GM12878 (cell line): ENCODE results near the gene HCAR1. TPM values are rescaled to one million over a fixed set of nuclear protein-coding genes. Genes with fewer than 3 reads are reported as not detected.

Experiments
- ATAC-seq: fragments of 200-7000 bp; cut with Tn5 transposase; 3 replicates; pipeline ENCODE4 v1.9.1; 2020; ENCODE audit warnings: mild to moderate bottlenecking, moderate library complexity
- BruUV-seq: library from RNA; stranded (reverse); fragments of 400-500 nt; replicated peaks from 2 replicates; lab custom pipeline; 2021; lab: Mats Ljungman, UMichigan
- CTCF ChIA-PET: fragments of 300-600 bp; sonication (Branson Sonifier 250); formaldehyde crosslinking; extraction: SDS; loops from one replicate; lab custom pipeline; 2021; ENCODE audit warnings: inconsistent platforms; lab: Yijun Ruan, JAX
- POLR2A ChIA-PET: fragments of 350-600 bp; formaldehyde crosslinking; extraction: SDS; loops from one replicate; lab custom pipeline; 2021; ENCODE audit warnings: inconsistent platforms; lab: Charles Lee
- RAD21 ChIA-PET: fragments of 300-600 bp; sonication (Branson Sonifier 250); formaldehyde crosslinking; loops from one replicate; lab custom pipeline; 2023; ENCODE audit warnings: antibody characterized with exemption; ENCODE audit not compliant: unreplicated experiment; lab: Charles Lee
- SMC1A ChIA-PET: fragments of 300-600 bp; sonication (Branson Sonifier 250); formaldehyde crosslinking; loops from one replicate; lab custom pipeline; 2023; ENCODE audit not compliant: unreplicated experiment, uncharacterized antibody; lab: Charles Lee
- DNase-seq: peaks from one replicate; pipeline ENCODE4 v3.0.0-alpha.2; 2011; ENCODE audit warnings: low read depth, low spot score
- FAIRE-seq: peaks from 3 replicates; lab custom pipeline; 2011; peaks lifted over from hg19 to GRCh38; lab: Jason Lieb, UNC
- H2AFZ ChIP-seq: 2 replicates; pipeline ENCODE4 v1.6.0; 2011; ENCODE audit warnings: low read depth, low read length, control low read depth; ENCODE audit not compliant: control insufficient read depth
- H3K27ac ChIP-seq: 2 replicates; pipeline ENCODE4 v1.5.1; 2011; ENCODE audit warnings: control low read depth; ENCODE audit not compliant: control insufficient read depth, insufficient read depth
- H3K27me3 ChIP-seq, 2 experiments: replicated peaks in 1 of 2; 2 replicates each; pipeline versions ENCODE4 v1.6.0 to v1.6.1; 2011; ENCODE audit warnings: low read length in 1 of 2; ENCODE audit not compliant: control insufficient read depth in 2 of 2, insufficient read depth in 2 of 2
- H3K36me3 ChIP-seq, 2 experiments: 2 replicates each; pipeline ENCODE4 v1.5.1; 2011; ENCODE audit warnings: low read length in 1 of 2; ENCODE audit not compliant: control insufficient read depth in 2 of 2, insufficient read depth in 2 of 2
- H3K4me1 ChIP-seq: 2 replicates; pipeline ENCODE4 v1.6.1; 2011; ENCODE audit warnings: mild to moderate bottlenecking, low read length, moderate library complexity, mixed read lengths; ENCODE audit not compliant: control insufficient read depth, insufficient read depth
- H3K4me2 ChIP-seq: 2 replicates; pipeline ENCODE4 v1.6.0; 2011; ENCODE audit warnings: control low read depth; ENCODE audit not compliant: control insufficient read depth, insufficient read depth
- H3K4me3 ChIP-seq: fragments of 200-600 bp; sonication (generic); 2 replicates; pipeline ENCODE4 v1.5.1; 2016
- H3K79me2 ChIP-seq: 2 replicates; pipeline ENCODE4 v1.6.0; 2011; ENCODE audit warnings: low read length; ENCODE audit not compliant: control insufficient read depth, insufficient read depth
- H3K9ac ChIP-seq: 2 replicates; pipeline ENCODE4 v1.8.0; 2011; ENCODE audit warnings: low read length, control low read depth, mixed read lengths; ENCODE audit not compliant: control insufficient read depth, insufficient read depth
- H3K9me3 ChIP-seq: replicated peaks from 3 replicates; pipeline ENCODE4 v1.5.1; 2011; ENCODE audit warnings: mild to moderate bottlenecking, low read length; ENCODE audit not compliant: control insufficient read depth, insufficient read depth
- H4K20me1 ChIP-seq: 2 replicates; pipeline ENCODE4 v1.6.0; 2011; ENCODE audit not compliant: control insufficient read depth, insufficient read depth
- ATF2 ChIP-seq: IDR thresholded peaks from 2 replicates; pipeline ENCODE4 v1.6.1; 2012; ENCODE audit warnings: low read length, inconsistent platforms
- CREB1 ChIP-seq: IDR thresholded peaks from 2 replicates; pipeline ENCODE4 v1.6.1; 2012; ENCODE audit warnings: low read depth, mild to moderate bottlenecking, inconsistent platforms
- DPF2 ChIP-seq: fragments of 450-650 bp; IDR thresholded peaks from 2 replicates; pipeline ENCODE4 v1.6.1; 2017; ENCODE audit warnings: mild to moderate bottlenecking
- EZH2 ChIP-seq: IDR thresholded peaks from 2 replicates; pipeline ENCODE4 v1.6.1; 2012; ENCODE audit warnings: low read depth, mild to moderate bottlenecking, control low read depth, inconsistent platforms, low read length, borderline replicate concordance; ENCODE audit not compliant: control insufficient read depth
- HDAC6 ChIP-seq: fragments of 200-600 bp; sonication (generic); IDR thresholded peaks from one replicate; pipeline ENCODE4 v1.8.0; 2017; ENCODE audit warnings: antibody characterized with exemption; ENCODE audit not compliant: unreplicated experiment
- IKZF1 ChIP-seq: fragments of 450-650 bp; conservative IDR thresholded peaks from 2 replicates; pipeline ENCODE4 v1.6.1; 2017; ENCODE audit warnings: antibody characterized with exemption, mild to moderate bottlenecking
- IRF4 ChIP-seq: IDR thresholded peaks from 2 replicates; pipeline ENCODE4 v1.6.1; 2011; ENCODE audit warnings: low read depth, low read length
- MXI1 ChIP-seq: fragments of 150-350 bp; IDR thresholded peaks from 2 replicates; pipeline ENCODE4 v1.6.1; 2011; ENCODE audit warnings: low read depth, mild to moderate bottlenecking, inconsistent platforms, low read length, improper control_type of control experiment
- NBN ChIP-seq: fragments of 450-650 bp; IDR thresholded peaks from 2 replicates; pipeline ENCODE4 v1.6.1; 2016
- RCOR1 ChIP-seq: conservative IDR thresholded peaks from 2 replicates; pipeline ENCODE4 v1.6.1; 2012; ENCODE audit warnings: low read depth, low read length, improper control_type of control experiment
- SRF ChIP-seq, 2 experiments: IDR thresholded peaks; 2 replicates each; pipeline ENCODE4 v1.6.1; 2011; ENCODE audit warnings: low read depth in 2 of 2, low read length in 2 of 2, mild to moderate bottlenecking in 1 of 2, moderate library complexity in 1 of 2
- TAF1 ChIP-seq: IDR thresholded peaks from 2 replicates; pipeline ENCODE4 v1.6.1; 2011; ENCODE audit warnings: mild to moderate bottlenecking, low read depth, low read length, borderline replicate concordance
- TCF3 ChIP-seq: IDR thresholded peaks from 2 replicates; pipeline ENCODE4 v1.6.1; 2012; ENCODE audit warnings: low read depth, mild to moderate bottlenecking, low read length, borderline replicate concordance; ENCODE audit not compliant: insufficient read depth
- YBX1 ChIP-seq: fragments of 450-650 bp; IDR thresholded peaks from 2 replicates; pipeline ENCODE4 v1.6.1; 2016; ENCODE audit warnings: antibody characterized with exemption
- WGBS: methylation state at CpG from one replicate; pipeline ENCODE4 v1.1.6; 2016; ENCODE audit warnings: low lambda C conversion rate; ENCODE audit not compliant: insufficient replicate concordance, insufficient coverage; ENCODE audit errors: missing lambda C conversion rate; 5-methylcytosine and 5-hydroxymethylcytosine counted together
- in situ Hi-C: fragments of 300-500 bp; cut with MboI; formaldehyde crosslinking; loops from 9 replicates; pipeline ENCODE4 v1.14.3; 2018; ENCODE audit warnings: mixed read lengths
- intact Hi-C: fragments of 100-400 bp; cut with micrococcal nuclease; formaldehyde crosslinking; loops from one replicate; pipeline ENCODE4 v1.14.2; 2022; ENCODE audit not compliant: unreplicated experiment
- polyA plus RNA-seq, 11 experiments: library from polyadenylated mRNA; depleted of rRNA in 4 of 11; unstranded in 6 of 11; stranded (reverse) in 5 of 11; fragments of >200 nt; fragmentation: Nextera tagmentation in 4 of 11; fragmentation: Illumina TruSeq in 1 of 11; extraction: Ambion mirVana in 4 of 11; extraction: Trizol in 1 of 11; gene quantifications; 1 replicate in 1 of 11; 2 replicates in 10 of 11; pipeline versions ENCODE4 v1.2.1 to v1.2.3, GENCODE V29; 2011 to 2016; ENCODE audit warnings: inconsistent platforms in 2 of 11, missing spikeins in 2 of 11, low read depth in 1 of 11
- total RNA-seq, 4 experiments: library from RNA; depleted of rRNA in 3 of 4; stranded (reverse); fragments of >200 nt in 3 of 4; fragmentation: Illumina TruSeq in 1 of 4; extraction: Trizol in 1 of 4; gene quantifications; 2 replicates each; pipeline versions ENCODE4 v1.2.1 to v1.2.3, GENCODE V29; 2013 to 2021
- TF ChIP-seq, protein P1 (sequence below): fragments of 150-350 bp; IDR thresholded peaks from 2 replicates; pipeline ENCODE4 v1.6.1; 2014; ENCODE audit warnings: mild to moderate bottlenecking, low read depth, low read length
- TF ChIP-seq, protein P2 (sequence below): IDR thresholded peaks from 2 replicates; pipeline ENCODE4 v1.6.1; 2011; ENCODE audit warnings: borderline replicate concordance, low read depth, mild to moderate bottlenecking, moderate library complexity, low read length; ENCODE audit not compliant: insufficient read depth, poor library complexity, severe bottlenecking
- TF ChIP-seq, protein P3 (sequence below): IDR thresholded peaks from 2 replicates; pipeline ENCODE4 v1.6.1; 2012; ENCODE audit warnings: low read depth, low read length, improper control_type of control experiment
- TF ChIP-seq, protein P4 (sequence below): fragments of 450-650 bp; IDR thresholded peaks from 2 replicates; pipeline ENCODE4 v1.6.1; 2016; ENCODE audit warnings: mild to moderate bottlenecking

HCAR1 gene
- total and polyA plus RNA-seq, 10 of the 15 experiments (the other 5 are each of a cell fraction or from before 2014, with no cell fraction given) = 0.01 to 0.05 (median 0.04) TPM; not detected in 7

DNA sequence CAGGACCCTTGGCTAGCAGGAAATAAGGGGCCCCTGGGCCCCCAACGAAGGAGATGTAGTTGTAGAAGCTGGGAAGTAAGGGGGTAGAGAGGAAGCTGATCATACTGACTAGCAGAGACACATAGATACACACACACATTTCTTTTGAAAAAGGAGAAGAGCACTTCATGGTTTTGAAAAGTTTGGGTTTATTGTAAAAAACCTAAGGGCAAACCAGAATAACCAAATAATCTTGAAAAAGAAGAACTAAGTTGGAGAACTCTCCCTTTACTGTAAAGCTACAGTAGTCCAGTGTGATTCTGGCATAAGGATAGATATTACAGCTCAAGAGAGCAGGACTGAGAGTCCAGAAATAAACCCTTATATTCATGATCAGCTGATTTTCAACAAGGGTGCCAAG, 8.3 kb downstream of the HCAR1 start:
- ChIA-PET RAD21 (interaction anchor here (0.6 to 1.4 kb wide), 4 partner anchors 11 to 208 kb away, joined by 3 to 4 read pairs (median 4); partner anchors contain the start of gene DENR), CTCF (interaction anchor here (1.2 to 1.4 kb wide), 2 partner anchors 11 to 30 kb away, joined by 3 read pairs; partner anchors contain the start of gene DENR), POLR2A (interaction anchor here (0.5 to 1.1 kb wide), 2 partner anchors 10 to 696 kb away, joined by 3 read pairs; no protein-coding TSS in a partner anchor), SMC1A (interaction anchor here (0.9 to 2.0 kb wide), 6 partner anchors 10 to 228 kb away, joined by 3 to 7 read pairs (median 4); partner anchors contain the start of gene DENR)
- BruUV-seq = no TSS peak
- ATAC-seq (no peak), FAIRE-seq (no peak), DNase-seq (no peak)
- intact Hi-C loops (no loop called here), in situ Hi-C loops (no loop called here)
- no peak overlapping the region for H3K4me3 ChIP-seq
- peaks cover 56% of the 10 kb centered on the region for H3K4me1 ChIP-seq
- no peaks in the 10 kb centered on the region for H3K36me3 ChIP-seq
- H3K79me2 ChIP-seq = no peaks in the 10 kb centered on the region
- no peak overlapping the region for H2AFZ ChIP-seq
- 75% methylated on average over 1 of the region's 1 CpG for WGBS
- no peaks in the 10 kb centered on the region for H4K20me1 ChIP-seq
- H3K27me3 ChIP-seq = no peaks in the 10 kb centered on the region
- H3K27ac ChIP-seq = no peak overlapping the region
- H3K9ac ChIP-seq = no peak overlapping the region
- H3K4me2 ChIP-seq = no peak overlapping the region
- H3K9me3 ChIP-seq = no peaks in the 10 kb centered on the region
- TF ChIP-seq RCOR1 = no peak
- TF ChIP-seq DPF2 = no peak
- TF ChIP-seq MXI1 = no peak
- no peak for TF ChIP-seq SRF (IDR thresholded peaks at IDR 0.05; ENCODE audit: low read depth in 2 of 2, low read length in 2 of 2)
- TF ChIP-seq, protein P1, sequence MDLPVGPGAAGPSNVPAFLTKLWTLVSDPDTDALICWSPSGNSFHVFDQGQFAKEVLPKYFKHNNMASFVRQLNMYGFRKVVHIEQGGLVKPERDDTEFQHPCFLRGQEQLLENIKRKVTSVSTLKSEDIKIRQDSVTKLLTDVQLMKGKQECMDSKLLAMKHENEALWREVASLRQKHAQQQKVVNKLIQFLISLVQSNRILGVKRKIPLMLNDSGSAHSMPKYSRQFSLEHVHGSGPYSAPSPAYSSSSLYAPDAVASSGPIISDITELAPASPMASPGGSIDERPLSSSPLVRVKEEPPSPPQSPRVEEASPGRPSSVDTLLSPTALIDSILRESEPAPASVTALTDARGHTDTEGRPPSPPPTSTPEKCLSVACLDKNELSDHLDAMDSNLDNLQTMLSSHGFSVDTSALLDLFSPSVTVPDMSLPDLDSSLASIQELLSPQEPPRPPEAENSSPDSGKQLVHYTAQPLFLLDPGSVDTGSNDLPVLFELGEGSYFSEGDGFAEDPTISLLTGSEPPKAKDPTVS = no peak
- no peak for TF ChIP-seq TAF1
- TF ChIP-seq HDAC6 = no peak
- TF ChIP-seq, protein P2, sequence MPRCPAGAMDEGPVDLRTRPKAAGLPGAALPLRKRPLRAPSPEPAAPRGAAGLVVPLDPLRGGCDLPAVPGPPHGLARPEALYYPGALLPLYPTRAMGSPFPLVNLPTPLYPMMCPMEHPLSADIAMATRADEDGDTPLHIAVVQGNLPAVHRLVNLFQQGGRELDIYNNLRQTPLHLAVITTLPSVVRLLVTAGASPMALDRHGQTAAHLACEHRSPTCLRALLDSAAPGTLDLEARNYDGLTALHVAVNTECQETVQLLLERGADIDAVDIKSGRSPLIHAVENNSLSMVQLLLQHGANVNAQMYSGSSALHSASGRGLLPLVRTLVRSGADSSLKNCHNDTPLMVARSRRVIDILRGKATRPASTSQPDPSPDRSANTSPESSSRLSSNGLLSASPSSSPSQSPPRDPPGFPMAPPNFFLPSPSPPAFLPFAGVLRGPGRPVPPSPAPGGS = no peak
- no peak for TF ChIP-seq IRF4
- no peak for TF ChIP-seq EZH2
- no peak for TF ChIP-seq IKZF1
- TF ChIP-seq TCF3 = no peak
- no peak for TF ChIP-seq ATF2
- TF ChIP-seq CREB1 = no peak
- TF ChIP-seq, protein P3, sequence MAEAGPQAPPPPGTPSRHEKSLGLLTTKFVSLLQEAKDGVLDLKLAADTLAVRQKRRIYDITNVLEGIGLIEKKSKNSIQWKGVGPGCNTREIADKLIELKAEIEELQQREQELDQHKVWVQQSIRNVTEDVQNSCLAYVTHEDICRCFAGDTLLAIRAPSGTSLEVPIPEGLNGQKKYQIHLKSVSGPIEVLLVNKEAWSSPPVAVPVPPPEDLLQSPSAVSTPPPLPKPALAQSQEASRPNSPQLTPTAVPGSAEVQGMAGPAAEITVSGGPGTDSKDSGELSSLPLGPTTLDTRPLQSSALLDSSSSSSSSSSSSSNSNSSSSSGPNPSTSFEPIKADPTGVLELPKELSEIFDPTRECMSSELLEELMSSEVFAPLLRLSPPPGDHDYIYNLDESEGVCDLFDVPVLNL = no peak
- no peak for TF ChIP-seq YBX1
- TF ChIP-seq NBN = no peak
- TF ChIP-seq, protein P4, sequence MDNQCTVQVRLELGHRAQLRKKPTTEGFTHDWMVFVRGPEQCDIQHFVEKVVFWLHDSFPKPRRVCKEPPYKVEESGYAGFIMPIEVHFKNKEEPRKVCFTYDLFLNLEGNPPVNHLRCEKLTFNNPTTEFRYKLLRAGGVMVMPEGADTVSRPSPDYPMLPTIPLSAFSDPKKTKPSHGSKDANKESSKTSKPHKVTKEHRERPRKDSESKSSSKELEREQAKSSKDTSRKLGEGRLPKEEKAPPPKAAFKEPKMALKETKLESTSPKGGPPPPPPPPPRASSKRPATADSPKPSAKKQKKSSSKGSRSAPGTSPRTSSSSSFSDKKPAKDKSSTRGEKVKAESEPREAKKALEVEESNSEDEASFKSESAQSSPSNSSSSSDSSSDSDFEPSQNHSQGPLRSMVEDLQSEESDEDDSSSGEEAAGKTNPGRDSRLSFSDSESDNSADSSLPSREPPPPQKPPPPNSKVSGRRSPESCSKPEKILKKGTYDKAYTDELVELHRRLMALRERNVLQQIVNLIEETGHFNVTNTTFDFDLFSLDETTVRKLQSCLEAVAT = no peak
